GM19239 (cell line): ENCODE results near the gene CD2BP2.
"Not testable (repeated sequence)": the region's sequence is repeated elsewhere in the genome, so short reads cannot be mapped to it uniquely, and the experiment has no call there.

Experiments
- DNase-seq: peaks from one replicate; pipeline ENCODE4 v3.0.0; 2011; ENCODE audit warnings: low spot score; ENCODE audit not compliant: insufficient read length
- FAIRE-seq: peaks from 2 replicates; lab custom pipeline; 2011; peaks lifted over from hg19 to GRCh38; lab: Jason Lieb, UNC

CD2BP2 gene

DNA sequence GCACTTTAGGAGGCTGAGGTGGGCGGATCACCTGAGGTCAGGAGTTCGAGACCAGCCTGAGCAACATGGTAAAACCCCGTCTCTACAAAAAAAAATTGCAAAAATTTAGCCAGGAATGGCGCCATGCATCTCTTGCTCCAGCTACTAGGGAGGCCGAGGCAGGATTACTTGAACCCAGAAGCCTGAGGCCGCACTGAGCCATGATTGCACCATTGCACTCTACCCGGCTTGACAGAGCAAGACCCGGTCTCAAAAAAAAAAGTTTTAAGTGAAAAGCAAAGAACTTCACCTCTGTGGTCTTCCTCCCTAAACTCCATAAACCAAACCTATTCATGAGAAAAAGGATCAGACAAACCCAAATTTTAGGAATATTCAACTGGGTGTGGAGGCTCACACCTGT, 7.0 kb downstream of the CD2BP2 start:
- no peak for FAIRE-seq
- DNase-seq, result no peak

DNA sequence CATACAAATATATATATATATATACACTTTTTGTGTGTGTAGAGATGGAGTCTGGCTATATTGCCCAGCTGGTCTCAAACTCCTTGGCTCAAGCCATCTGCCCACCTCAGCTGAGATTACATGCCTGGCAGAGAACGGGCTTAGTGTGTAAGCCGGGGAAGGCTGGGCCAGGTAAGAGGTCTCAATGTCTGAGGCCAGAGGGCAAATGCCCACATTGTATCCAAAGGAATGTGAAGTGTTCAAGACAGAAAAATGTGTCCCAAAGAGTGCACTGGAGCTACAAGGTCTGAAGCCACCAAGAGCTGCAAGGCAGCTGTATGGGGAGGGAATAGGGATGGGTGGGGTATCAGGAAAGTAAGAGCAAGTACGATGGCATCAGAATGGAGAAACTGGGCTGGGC, 8.8 kb downstream of the CD2BP2 start:
- DNase-seq (no peak), FAIRE-seq (no peak)

DNA sequence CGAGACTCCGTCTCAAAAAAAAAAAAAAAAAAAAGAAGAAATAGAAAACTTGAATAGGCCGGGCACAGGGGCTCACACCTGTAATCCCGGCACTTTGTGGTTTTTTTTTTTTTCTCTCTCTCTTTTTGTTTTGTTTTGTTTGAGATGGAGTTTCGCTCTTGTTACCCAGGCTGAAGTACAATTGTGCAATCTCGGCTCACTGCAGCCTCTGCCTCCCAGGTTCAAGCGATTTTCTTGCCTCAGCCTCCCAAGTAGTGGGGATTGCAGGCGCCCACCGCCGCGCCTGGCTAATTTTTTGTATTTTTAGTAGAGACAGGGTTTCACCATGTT, 11.7 kb downstream of the CD2BP2 start:
- not testable (repeated sequence) for FAIRE-seq, DNase-seq

DNA sequence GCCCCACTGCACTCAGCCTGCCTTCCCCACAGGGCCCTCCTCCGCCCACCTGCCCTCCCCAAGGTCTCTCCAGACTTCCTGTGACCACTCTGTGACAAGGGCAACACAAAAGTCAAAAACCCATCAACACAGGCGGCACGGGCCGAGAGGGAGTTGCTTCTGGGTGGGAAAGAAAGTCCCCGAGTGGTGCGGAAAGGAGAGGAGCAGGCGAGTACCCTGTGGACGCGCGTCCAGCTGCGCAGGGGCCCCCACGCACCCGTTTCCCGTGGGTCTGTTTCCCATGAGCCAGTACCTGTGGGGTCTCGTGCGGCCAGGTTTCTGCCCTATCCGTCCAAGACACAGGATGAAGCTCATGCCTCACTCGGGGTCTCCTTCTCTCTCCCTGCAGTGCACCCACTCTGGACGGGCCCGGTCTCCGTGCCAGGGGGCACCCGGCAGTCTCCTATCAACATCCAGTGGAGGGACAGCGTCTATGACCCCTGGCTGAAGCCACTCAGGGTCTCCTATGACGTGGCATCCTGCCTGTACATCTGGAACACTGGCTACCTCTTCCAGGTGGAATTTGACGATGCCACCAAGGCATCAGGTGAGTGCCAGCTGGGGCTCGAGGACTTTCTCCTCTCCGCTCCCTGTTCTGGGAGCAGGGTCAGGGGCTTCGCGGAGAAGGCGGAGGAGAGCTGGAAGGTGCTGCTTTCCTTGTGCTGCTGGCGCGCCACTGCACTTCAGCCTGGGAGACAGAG, 12.2 kb downstream of the CD2BP2 start:
- FAIRE-seq (no peak), DNase-seq (no peak)

DNA sequence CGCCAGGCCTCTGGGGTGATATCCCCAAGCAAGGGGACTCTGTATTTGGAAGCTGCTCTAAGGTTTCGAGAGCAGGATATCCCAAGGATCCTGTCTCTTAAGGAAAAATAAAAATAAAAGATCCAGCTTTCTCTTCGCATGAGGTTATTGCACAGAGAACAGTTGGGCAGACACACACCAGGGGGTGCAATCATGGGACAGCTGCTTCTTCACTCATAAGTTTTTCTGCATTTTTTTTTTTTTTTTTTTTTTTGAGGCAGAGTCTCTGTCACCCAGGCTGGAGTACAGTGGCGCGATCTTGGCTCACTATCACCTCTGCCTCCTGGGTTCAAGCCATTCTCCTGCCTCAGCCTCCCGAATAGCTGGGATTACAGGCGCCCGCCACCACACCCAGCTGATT, 13.1 kb downstream of the CD2BP2 start:
- not testable (repeated sequence) for DNase-seq, FAIRE-seq

DNA sequence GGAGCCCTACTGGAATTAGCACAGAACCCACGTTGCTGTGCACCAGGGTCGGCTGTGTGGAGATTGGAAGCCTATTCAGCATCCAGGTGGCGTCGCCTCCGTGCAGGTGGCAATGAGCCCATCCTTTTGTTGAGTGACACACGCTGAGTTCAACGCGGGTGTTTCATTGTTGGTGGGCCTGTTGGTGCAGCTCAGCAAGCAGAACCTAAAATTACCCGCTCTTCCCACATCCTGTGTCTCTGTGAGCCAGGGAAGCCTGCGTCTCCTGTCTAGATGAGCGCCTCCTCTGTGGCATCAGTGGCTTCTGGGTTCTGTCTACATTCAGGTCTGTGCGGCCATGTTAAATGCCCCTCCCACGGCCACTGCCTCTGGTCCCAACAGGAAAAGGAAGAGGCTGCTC, 14.5 kb downstream of the CD2BP2 start:
- FAIRE-seq (no peak), DNase-seq (no peak)

DNA sequence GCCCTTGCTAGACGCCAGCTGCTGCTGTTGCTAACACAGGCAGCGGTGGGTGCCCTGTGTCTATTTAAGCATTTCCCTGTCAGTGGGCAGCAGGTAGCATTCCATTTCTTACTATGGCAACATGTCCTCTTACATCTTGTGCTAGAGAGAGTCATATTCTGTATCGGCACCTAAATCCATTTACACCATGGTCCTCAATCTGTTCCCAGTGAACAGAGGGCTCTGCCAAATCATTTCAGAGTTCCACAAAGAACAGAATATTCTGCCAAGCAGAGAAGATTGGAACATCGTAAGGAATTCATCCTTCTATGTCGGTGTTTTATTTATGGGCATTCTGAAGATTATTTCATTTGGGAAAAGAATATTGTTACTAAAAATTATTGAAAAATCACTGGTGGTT, 16.4 kb downstream of the CD2BP2 start:
- not testable (repeated sequence) for DNase-seq, FAIRE-seq

DNA sequence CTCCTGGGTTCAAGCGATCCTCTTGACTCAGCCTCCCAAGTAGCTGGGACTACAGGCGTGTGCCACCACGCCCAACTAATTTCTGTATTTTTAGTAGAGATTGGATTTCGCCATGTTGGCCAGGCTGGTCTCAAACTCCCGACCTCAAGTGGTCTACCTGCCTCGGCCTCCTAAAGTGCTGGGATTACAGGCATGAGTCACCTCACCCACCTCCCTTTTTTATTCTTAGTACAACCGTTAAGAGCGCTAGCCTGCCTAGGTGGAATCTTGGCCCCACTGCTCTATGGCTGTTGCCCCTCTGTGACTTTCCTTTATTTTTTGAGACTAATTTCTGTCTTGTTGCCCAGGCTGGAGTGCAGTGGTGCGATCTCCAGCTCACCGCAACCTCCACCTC, 17.1 kb downstream of the CD2BP2 start:
- DNase-seq, FAIRE-seq: not testable (repeated sequence)

DNA sequence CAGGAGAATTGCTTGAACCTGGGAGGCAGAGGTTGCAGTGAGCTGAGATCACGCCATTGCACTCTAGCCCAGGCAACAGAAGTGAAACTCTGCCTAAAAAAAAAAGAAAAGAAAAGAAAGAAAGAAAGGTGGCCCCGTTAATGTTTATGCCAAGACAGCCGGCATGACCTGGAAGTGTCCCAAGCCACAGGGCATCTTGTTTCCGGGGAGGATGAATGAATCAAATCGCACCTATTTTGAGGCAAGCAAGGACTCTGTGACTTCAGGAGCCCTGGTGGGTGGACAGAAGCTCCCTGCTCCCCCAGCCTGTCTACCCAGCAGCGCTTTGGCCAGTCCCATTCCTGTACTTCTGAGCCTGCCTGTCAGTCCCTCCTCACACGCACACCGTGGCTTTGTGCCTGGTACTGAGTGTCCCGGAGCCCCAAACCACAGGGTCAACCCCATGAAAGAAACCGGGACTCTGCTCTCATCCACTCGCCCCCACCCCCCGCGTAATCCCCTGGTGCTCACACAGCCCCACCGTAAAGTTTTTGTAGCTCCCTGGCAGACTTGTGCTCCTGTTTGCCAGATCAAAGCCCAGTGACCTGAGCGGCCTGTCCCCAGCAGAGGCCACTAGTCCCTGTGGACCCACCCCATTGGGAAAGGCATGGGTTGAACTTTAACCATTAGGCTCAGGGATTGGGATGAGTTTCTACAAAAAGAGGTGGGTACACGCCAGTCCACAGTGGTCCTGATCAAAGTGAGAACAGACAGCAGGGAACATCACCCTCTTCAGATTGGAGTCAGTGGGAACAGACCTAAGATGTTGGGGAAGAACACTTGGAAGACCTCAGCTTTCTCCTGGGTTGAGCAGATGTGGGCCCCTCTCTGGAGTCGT, 19.3 kb downstream of the CD2BP2 start:
- FAIRE-seq (no peak), DNase-seq (no peak)

DNA sequence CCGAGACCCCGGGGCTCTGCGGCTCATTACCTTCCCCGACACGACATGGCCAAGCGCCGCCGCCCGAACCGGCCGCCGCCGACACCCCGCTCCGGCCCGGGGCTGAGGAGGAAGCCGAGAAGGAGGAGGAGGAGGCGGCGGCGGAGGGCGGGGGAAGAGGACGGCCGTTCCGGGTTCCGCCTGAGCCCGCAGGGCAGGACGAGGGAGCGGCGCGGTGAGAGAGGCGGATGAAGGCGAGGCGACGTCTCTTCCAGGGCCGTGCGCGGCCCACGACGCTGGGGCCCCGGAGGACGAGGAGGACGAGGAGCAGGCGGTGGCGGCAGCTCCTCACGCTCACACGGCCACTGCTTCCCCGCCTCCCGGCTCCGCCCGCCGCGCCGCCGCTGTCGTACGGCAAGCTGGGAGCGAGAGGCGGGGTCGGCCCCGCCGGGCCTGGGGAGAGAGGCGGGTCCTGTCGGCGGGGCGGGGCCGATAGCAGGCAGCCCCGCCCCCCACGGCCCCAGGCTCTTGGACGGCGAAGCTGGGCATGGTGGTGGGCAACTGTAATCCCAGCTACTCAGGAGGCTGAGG, 20.0 kb downstream of the CD2BP2 start:
- not testable (repeated sequence) for FAIRE-seq, DNase-seq

DNA sequence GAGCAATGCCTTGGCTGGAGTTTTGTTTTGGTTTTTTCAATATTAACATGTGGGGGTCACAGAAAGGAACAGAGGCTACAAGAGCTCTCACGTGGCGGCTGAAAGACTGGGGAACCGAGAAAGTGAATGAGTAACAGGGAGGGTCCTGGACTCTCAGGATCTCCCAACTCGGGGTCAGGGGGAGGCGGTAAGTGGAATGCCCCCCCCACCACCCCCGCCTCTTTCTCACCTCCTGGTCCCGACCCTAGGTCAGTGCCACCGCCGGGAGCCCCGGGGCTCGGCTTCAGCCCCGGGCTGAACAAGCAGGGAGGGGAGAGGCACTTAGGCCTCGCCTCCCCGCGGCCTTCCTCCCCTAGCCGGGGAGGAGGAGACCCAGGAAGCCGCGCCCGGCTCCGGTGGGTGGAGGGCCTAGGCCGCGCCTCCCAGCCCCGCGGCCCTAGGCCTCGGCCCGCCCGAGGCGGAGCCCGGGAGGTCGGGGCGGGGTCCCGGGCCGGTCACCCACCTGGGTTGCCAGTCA, 20.6 kb downstream of the CD2BP2 start:
- FAIRE-seq, DNase-seq: not testable (repeated sequence)

DNA sequence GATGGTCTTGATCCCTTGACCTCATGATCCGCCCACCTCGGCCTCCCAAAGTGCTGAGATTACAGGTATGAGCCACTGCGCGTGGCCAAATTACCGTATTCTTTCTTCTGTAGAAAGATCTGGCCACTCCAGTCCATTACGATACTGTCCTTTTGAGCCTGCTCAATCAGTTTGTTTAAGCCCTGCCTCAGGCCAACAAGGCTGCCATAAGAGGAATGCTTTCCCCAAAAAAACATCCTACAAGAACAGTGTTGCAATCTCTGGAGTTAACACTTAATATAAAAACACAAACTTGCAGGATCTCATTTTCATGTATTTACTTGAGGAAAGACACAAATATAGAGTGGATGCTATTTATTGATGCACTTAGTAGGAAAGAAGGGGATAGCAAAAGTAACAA, 30.9 kb downstream of the CD2BP2 start:
- not testable (repeated sequence) for FAIRE-seq, DNase-seq

DNA sequence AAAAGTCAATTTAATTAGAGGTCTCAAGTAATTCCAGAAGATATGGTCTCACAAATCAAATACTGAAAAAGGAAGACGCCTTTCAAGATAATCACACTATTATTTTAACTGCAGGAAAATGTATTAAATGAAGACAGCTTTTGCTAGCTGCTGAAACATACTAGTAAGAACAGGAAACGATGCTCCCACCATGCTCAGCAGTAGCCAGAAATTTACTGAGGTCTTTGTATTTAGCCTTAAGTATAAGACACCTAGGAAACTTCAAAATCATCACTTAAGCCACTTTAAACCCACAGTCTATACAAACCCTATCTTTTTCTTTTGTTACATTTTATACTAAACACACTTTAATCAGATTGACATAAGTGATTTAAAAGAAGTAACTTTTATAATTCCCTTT, 36.5 kb downstream of the CD2BP2 start:
- FAIRE-seq, DNase-seq: not testable (repeated sequence)

DNA sequence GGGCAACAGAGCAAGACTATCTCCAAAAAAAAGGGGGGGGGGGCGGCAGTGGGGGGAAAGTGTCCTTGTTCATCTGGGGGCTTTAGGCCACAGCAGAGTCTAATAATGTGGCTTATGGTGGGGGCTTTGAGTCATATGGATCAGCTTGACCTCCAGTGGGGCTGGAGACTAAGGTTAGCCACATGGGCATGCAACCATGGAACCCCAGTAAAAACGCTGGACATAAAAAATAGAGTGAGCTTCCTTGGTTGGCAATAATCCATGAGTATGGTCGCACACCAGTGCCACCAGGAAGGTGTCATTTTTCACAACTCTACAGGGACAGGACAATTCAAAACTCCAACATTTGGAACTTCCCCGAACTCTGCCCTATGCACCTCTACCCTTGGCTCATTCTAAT, 44.2 kb downstream of the CD2BP2 start:
- DNase-seq, FAIRE-seq: not testable (repeated sequence)

DNA sequence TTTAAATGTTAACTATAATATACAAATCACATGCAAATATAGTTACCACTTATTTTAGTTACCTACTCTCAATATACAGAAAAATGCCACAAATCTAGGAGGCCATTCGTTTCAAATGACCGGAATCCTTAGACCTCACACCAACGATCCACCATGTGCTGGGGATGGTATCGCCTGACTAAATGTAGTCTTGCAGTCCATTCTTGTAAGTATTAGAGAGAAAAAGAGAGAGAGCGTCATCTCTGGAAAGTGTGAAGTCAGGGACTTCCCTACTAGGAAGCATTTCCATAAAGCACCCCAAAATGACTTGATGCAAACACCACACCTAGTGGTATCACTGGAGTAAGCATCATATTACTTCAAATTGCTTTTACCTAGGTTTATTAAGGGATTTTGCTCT, 45.9 kb downstream of the CD2BP2 start:
- not testable (repeated sequence) for FAIRE-seq

More for the DNA sequence above, 45.9 kb downstream of the CD2BP2 start:
- not testable (repeated sequence) for DNase-seq
